BE2C (cell line): ENCODE results near the gene TMEM50B.
"Not testable (repeated sequence)": the region's sequence is repeated elsewhere in the genome, so short reads cannot be mapped to it uniquely, and the experiment has no call there.

Experiments
- DNase-seq: peaks from one replicate; pipeline ENCODE4 v3.0.0-alpha.2; 2020
- H3K27me3 ChIP-seq: fragments of 250-450 bp; sonication (Bioruptor Pico); 2 replicates; pipeline ENCODE4 v1.5.1; 2020; ENCODE audit warnings: mild to moderate bottlenecking
- H3K36me3 ChIP-seq: fragments of 250-450 bp; sonication (Bioruptor Pico); 2 replicates; pipeline ENCODE4 v1.5.1; 2020; ENCODE audit warnings: mild to moderate bottlenecking
- H3K4me1 ChIP-seq: fragments of 250-450 bp; sonication (Bioruptor Pico); 2 replicates; pipeline ENCODE4 v1.5.1; 2020
- H3K4me3 ChIP-seq: 2 replicates; pipeline ENCODE4 v1.5.1; 2011; ENCODE audit warnings: low read depth, low read length
- H3K9me3 ChIP-seq: fragments of 250-450 bp; sonication (Bioruptor Pico); 2 replicates; pipeline ENCODE4 v1.5.1; 2020
- TF ChIP-seq, protein P1 (sequence below): IDR thresholded peaks from 2 replicates; pipeline ENCODE4 v1.5.1; 2012; ENCODE audit warnings: mild to moderate bottlenecking, low read depth, low read length

The TMEM50B gene

DNA sequence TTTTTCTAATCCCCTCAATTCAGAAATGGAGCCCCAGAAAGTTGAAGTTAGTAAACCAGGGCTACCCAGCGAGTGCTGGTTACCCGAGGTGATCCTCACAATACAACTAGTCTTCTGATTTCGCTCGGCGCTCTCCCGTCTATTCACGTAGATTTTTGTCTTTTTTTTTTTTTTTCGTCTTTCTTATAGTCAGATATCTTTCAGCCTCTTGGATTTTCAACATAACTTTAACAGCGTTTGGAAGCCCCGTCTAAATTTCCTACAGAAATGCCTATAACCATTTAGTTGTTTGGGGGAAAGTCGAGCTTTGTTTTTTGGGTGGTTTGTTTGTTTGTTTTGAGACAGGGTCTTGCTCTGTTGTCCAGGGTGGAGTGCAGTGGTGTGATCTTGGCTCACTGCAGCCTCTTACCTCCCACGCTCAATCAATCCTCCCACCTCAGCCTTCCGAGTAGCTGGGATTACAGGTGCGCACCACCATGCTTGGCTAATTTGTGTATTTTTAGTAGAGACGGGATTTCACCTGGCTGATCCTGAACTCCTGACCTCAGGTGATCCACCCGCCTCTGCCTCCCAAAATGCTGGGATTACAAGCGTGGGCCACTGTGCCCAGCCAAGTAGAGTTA, 818 bp upstream of the TMEM50B start:
- Histone ChIP-seq H3K36me3 (no peaks in the 10 kb centered on the region), H3K9me3 (no peaks in the 10 kb centered on the region), H3K4me1 (no peaks in the 10 kb centered on the region), H3K27me3 (no peaks in the 10 kb centered on the region), H3K4me3 (peak overlapping the region; percentile 83)
- TF ChIP-seq, protein P1, sequence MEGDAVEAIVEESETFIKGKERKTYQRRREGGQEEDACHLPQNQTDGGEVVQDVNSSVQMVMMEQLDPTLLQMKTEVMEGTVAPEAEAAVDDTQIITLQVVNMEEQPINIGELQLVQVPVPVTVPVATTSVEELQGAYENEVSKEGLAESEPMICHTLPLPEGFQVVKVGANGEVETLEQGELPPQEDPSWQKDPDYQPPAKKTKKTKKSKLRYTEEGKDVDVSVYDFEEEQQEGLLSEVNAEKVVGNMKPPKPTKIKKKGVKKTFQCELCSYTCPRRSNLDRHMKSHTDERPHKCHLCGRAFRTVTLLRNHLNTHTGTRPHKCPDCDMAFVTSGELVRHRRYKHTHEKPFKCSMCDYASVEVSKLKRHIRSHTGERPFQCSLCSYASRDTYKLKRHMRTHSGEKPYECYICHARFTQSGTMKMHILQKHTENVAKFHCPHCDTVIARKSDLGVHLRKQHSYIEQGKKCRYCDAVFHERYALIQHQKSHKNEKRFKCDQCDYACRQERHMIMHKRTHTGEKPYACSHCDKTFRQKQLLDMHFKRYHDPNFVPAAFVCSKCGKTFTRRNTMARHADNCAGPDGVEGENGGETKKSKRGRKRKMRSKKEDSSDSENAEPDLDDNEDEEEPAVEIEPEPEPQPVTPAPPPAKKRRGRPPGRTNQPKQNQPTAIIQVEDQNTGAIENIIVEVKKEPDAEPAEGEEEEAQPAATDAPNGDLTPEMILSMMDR = no peak
- no peak for DNase-seq

- Histone ChIP-seq H3K27me3 (no peaks in the 10 kb centered on the region), H3K4me1 (no peaks in the 10 kb centered on the region), H3K4me3 (peak overlapping the region; percentile 86), H3K36me3 (no peaks in the 10 kb centered on the region), H3K9me3 (no peaks in the 10 kb centered on the region)
- TF ChIP-seq, protein P1 = no peak
- DNase-seq = peak; percentile 46
Observed at GRCh38 chr21:33478935-33479678, 667 bp downstream of the TMEM50B start.

GRCh38 chr21:33478182-33478581, 1.6 kb downstream of the TMEM50B start:
- no peak for DNase-seq
- H3K4me3 ChIP-seq = peak overlapping the region; percentile 86

GRCh38 chr21:33477066-33477465, 2.7 kb downstream of the TMEM50B start:
- TF ChIP-seq, protein P1 = no peak
- Histone ChIP-seq H3K4me3 (no peak overlapping the region), H3K4me1 (no peaks in the 10 kb centered on the region), H3K27me3 (no peaks in the 10 kb centered on the region), H3K36me3 (no peaks in the 10 kb centered on the region), H3K9me3 (no peaks in the 10 kb centered on the region)
- no peak for DNase-seq

More at GRCh38 chr21:33478182-33478581, 1.6 kb downstream of the TMEM50B start:
- Histone ChIP-seq H3K4me1 (no peaks in the 10 kb centered on the region), H3K9me3 (no peaks in the 10 kb centered on the region), H3K27me3 (no peaks in the 10 kb centered on the region), H3K36me3 (no peaks in the 10 kb centered on the region)
- TF ChIP-seq, protein P1 = no peak

DNA sequence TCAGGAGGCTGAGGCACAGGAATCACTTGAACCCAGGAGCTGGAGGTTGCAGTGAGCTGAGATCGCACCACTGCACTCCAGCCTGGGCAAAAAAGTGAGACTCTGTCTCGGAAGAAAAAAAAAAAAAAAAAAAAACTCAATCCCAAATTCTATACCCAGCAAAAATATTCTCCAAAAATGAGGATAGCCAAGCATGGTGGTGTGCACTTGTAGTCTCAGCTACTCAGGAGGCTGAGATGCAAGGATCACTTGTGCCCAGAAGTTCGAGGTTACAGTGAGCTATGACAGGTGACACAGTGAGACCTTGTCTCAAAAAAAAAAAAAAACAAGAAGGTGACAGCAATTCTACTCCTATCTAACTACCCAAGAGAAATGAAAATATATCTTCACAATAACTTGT, 6.4 kb downstream of the TMEM50B start:
- Histone ChIP-seq H3K36me3 (no peaks in the 10 kb centered on the region), H3K27me3 (no peaks in the 10 kb centered on the region), H3K9me3 (no peaks in the 10 kb centered on the region), H3K4me3 (no peak overlapping the region), H3K4me1 (no peaks in the 10 kb centered on the region)
- TF ChIP-seq, protein P1 = no peak
- no peak for DNase-seq

DNA sequence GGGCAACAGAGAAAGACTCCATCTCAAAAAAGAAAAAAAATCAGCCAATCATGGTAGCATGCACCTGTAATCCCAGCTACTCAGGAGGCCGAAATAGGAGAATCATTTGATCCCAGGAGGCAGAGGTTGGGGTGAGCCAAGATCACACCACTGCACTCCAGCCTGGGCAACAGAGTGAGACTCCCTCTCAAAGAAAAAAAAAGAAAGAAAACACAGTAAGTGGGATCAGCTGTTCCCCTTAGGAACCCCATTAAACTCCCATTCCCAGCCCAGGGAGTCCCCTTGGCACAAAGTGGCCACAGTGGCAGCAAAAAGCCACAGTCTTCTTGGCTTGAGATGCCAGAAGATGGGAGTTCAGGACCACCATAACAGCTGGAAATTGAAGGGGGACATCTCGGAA, 9.1 kb downstream of the TMEM50B start:
- no peaks in the 10 kb centered on the region for H3K9me3 ChIP-seq
- H3K36me3 ChIP-seq = no peaks in the 10 kb centered on the region
- no peak overlapping the region for H3K4me3 ChIP-seq
- H3K4me1 ChIP-seq = no peaks in the 10 kb centered on the region
- no peak for DNase-seq
- no peaks in the 10 kb centered on the region for H3K27me3 ChIP-seq
- TF ChIP-seq, protein P1 = no peak

DNA sequence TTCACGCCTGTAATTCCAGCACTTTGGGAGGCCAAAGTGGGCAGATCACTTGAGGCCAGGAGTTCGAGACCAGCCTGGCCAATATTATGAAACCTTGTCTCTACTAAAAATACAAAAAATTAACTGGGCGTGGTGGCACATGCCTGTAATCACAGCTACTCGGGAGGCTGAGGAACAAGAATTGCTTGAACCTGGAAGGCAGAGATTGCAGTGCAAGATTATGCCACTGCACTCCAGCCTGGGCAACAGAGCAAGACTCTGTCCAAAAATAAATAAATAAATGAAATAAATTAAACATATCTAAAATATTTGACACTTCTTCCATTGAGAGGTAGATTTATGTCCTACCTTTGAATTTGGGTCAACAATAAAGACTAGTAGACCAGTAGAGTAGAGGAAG, 10.6 kb downstream of the TMEM50B start:
- not testable (repeated sequence) for DNase-seq, H3K36me3 ChIP-seq, H3K27me3 ChIP-seq, H3K4me1 ChIP-seq, H3K4me3 ChIP-seq, H3K9me3 ChIP-seq
